GM21737 (cell line): ENCODE data around the gene SOX5.

ENCODE experiments used
- ATAC-seq: cut with Tn5 transposase; IDR thresholded peaks from one replicate; pipeline ENCODE4 v1.9.1; 2021; ENCODE audit warnings: mild to moderate bottlenecking, moderate library complexity; ENCODE audit not compliant: unreplicated experiment

SOX5 gene

DNA sequence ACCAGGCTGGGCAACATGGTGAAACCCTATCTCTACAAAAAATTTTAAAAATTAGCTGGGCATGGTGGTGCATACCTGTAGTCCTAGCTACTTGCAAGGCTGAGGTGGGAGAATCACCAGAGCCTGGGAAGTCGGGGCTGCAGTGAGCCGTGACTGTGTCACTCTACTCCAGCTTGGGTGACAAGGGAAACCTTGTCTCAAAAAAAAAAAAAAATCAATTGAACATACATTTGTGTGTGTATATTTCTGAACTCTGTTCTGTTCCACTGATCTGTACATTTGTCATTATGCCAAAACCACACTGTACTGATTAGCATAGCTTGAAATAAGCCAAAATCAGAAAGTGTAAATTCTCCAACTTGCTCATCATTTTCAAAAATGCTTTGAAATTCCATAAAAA, 254.6 kb downstream of the SOX5 start:
- no peak for ATAC-seq

DNA sequence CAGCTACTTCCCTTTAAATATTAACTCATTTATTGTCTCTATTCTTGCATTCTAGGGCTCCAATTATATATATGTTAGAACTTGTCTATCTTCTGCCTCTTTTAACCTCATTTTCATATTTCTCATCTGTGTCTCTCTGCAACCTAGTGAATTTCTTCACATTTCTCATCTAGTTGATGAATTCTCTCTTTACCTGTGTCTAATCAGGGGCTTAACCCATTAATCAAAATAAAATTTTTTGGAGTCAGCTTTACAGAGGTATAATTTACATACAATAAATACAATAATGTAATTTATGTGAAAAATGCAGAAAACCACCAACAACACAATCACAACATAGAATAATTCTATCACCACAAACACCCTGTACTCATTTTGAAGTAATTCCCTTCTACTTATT, 255.2 kb downstream of the SOX5 start:
- ATAC-seq = no peak

DNA sequence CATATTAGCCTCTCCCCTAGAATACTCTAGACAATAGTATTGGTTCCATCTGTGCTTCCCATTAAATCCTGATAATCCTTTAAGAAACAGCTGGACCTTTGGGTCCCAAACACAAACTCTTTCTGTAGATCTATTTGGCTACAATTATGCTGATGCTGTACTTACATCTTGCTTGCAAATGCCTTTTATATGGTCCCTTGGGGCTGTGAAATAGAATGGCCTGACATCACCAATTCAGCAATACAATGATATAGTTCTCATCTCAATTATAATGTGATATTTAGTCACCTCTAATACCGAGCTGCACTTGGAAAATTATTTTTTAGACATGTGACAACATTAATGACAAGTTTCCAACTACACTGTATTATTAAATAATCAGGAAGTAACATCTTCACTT, 261.5 kb downstream of the SOX5 start:
- ATAC-seq = no peak

DNA sequence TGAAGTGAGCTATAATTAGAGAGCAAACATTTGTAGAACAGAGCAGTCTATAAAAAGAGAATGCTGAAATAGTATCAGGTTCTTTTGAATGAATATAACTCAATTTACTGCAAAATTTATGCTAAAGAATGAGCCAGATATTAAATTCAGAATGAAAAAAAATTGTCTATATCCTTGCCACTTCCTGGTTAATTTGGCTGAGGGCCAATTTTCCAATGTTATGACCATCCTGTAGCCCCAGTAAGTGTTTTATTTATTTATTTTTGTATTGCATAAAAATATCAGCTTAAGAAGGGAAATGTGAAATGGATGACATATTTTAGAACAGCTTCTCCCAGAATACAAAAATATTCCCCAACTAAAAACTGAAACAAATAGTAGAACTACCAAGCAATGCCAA, 263.4 kb downstream of the SOX5 start:
- no peak for ATAC-seq

DNA sequence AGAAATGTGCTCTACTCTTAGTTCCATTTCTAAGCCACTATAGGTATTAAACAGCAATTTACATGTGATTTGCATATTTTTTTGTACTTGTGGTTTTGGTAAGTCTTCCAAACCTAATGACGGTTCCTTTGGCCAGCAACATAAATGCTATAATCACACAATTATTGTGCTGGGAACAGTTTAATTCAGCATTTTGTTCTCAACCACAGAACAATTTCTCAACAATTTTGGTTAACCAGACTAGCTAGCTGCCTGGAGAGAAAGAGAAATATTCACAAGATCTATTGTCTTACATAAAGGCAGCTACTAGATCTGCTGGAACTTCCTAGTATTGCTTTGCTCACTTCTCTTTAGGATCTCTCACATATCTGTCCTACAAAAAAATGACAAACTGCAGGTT, 265.3 kb downstream of the SOX5 start:
- ATAC-seq = no peak

DNA sequence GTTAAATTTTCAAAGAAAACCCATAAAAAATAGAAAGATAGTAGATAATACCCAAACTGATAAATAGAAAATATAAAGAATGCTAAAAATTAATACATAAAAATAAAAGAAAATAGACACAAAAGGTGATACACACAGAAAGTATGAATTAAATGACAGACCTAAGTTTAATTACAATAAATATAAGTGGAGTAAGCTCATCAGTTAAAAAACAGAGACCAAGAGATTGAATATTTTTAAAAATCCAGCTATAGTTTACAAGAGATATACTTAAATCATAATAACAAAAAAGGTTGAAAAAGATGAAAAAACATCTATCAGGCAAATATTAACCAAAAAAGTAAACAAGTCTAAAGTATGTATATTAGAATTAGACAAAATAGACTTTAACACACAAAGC, 268.2 kb downstream of the SOX5 start:
- no peak for ATAC-seq

DNA sequence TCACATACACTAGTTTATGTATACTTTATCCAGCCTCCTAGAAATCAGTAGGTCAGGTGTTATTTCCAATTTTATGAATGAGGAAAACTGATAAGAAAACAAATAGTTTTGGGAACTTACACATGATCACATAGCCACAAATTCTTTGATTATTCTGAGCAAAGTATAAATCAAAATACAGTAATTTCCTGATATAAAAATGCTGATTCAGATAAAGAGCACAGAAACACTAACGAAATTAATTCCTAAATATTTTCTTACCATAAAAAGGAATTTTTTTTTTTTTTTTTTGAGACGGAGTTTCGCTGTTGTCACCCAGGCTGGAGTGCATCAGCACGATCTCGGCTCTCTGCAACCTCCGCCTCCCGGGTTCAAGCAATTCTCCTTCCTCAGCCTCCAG, 275.4 kb downstream of the SOX5 start:
- no peak for ATAC-seq

DNA sequence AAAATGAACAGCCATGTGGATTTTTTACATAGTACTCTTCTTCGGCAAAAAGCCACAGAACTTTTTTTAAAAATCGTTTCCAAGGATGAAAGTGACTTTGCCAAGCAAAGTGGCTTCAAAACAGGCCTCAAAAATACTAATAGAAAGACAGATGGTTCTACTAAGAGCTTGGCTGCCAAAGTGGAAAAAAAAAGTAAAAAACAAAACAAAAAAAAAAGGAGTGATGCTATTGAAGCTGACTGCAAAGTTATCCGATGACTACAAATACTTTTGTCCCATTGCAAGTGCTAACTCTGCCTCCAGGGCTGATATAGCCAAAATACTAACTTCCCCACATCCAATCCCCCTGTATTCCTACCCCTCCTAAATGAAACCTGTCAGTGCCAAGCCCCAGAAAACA, 277.6 kb downstream of the SOX5 start:
- ATAC-seq = no peak

DNA sequence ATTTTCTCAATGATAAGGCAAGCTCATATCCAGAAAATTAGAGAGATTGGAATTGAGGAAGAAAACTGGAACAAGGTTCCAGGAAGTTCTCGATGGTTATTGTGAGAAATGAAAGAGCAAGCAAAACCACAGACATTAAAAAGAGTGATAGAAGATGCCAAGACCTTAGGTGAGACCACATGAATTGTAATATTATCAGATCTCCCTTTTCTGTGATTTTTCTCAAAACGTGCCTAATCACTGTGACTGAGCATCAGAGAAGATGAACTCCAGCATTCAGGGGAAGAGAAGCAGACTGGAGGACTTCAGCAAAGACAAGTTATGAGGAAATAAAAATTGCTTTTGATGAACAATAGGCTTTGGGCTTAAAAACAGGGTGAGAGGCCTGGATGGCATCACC, 278.8 kb downstream of the SOX5 start:
- no peak for ATAC-seq

DNA sequence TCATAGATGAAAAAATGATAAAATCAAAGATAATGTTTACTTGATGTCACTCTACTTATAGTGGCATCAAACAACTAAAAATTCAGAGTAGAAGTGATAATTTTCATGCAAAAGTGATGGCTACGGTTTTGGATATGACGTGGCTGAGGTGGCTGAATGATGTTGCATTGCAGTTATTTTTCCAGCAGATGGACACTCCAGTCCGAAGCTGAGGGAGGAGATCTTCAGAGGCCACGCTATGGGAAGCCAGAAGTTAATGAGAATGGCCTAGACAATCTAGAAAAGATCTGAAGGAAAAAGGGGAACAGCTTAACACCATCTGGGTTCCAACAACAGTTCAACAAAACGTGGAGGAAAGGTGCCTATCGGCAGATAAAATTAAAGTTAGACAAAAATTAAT, 279.8 kb downstream of the SOX5 start:
- ATAC-seq = no peak

DNA sequence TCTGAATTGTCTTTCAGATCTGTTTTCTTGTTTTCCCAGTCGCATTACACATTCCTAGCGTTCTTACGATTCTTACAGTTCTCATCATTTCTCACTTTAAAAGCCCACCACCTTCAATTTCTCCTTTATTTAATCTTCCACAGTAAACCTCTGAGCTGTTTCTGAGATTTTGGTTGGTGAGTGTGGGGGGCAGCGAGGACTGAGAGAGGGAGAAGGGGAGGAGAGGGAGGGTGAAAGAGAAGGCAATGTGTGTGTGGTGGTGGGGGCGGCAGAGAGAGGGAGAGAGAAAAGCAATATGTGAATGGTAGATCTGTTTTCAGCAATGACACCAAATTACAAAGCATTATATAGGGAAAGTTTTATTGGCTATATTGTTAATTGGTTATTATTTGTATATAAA, 282.6 kb downstream of the SOX5 start:
- no peak for ATAC-seq

DNA sequence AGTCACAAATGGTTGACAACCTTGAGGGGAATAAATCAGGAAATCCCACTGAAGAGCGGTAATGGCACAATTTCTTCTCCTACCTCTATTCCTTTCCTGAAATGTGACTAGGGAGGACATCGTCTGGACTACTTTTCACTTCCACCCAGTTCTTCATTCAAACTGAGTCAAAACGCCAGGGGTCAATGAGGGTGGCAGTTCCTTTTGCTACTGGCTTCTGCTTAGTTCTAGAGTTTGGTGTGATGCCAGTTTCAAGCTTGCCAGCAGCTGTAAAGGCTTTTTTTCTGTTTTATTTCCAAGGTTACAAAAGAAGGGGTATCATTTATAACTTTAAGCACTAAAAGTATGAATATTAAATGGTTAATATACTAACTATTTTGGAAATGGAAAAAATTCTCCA, 286.5 kb downstream of the SOX5 start:
- ATAC-seq = no peak

DNA sequence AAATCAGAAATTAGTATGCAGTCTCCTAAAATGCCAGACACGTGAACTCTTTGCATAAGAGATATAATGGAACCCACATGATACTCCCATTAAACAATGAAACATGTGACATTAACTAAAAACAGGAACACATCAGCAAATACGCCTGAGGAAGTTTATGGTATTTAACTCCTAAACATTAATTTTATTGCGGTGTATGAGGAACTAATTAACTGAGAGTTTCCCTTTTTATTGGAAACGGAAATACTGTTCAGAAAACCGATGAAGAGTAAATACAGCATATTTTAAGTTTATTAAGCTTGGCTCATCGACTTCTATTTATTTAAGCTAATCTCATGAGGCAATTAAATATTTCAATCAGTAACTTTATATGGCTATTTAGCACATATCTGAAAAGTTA, 290.3 kb downstream of the SOX5 start:
- ATAC-seq = no peak

DNA sequence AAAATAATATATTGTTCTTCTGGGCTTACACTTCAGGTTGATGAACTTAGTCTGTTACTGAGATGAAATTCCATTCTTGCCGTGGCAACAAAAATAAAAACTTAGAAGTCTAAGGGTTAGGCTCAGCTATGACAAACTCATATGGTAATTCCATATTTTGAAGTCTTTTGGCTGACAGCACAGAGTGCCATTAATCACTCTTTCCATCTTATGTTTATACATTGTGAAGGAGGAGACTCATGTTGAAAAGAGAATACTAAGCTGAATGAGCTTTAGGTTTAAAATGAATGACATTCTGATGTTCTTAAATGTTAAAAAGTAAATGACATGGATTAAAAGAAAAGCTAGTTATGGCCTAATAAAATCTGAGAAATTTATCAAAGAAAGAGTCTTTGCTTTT, 291.9 kb downstream of the SOX5 start:
- no peak for ATAC-seq

DNA sequence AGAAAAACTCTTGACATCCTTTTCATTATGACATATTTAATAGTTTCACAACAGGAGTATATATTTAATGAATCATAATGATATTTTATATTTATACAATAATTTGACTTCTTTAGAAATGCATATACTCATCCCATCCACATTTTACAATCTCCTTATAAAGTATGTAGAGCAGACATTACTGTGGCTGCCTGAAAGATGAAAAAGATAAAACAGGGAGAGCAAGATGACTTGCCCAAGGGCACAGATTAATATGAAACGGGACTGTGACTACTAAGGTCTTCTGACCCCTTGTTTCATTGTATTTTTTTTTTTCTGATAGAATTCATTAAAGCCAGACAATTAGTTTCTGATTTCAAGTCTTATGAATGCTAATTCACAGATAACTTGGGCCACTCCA, 293.6 kb downstream of the SOX5 start:
- no peak for ATAC-seq

DNA sequence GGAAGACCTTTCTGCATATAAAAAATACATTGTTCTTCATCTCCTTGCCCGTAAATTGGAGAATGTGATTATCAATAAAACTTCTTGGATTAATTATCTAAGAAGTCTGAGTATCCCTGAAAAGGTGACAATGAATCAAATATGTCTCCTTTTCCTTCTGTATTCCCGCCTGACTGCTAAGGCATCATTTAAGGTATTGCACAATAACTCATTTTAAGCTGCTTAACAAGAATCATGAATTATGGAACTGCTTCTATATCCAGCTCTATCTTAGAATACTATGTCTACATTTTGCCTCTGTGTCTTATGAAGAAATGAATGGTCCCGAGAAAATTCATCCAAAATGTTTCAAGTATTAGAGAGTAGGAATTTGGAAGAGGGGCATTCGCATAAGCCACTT, 294.4 kb downstream of the SOX5 start:
- ATAC-seq = no peak

DNA sequence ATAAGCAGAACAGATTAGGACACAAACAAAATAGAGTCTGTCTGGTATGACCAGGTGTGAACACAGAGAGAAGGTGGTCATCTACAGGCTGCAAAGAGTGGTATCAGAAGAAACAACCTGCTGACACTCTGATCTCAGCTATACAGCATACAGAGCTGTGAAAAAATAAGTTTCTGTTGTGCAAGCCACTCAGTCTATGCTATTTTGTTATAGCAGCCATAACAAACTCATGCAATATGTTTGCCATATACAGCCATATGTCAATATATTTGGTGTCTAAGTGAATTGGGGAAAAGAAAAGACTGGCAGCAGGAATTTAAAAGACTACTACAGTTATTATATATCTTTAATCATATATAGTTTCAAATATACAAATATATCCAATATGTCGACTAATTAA, 300.9 kb downstream of the SOX5 start:
- no peak for ATAC-seq

DNA sequence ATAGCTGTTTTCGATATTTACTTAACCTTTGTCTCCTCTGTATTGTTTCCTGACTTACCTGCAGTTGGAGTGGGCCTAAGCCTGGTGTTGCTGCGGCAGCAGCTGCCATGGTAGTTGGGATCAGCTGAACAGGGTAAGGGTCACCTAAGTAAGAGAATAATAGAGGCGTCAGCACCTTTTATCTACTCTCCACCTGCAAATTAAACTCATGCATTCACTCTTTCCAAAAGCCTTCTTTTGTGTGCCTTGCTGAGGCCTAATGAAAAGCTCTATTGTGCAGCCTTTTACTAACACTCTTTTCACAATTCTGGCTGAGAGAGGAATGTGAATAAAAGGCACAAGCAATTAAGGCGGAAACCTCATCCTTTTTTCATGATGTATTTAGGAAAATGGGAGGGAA, 308.7 kb downstream of the SOX5 start:
- no peak for ATAC-seq

DNA sequence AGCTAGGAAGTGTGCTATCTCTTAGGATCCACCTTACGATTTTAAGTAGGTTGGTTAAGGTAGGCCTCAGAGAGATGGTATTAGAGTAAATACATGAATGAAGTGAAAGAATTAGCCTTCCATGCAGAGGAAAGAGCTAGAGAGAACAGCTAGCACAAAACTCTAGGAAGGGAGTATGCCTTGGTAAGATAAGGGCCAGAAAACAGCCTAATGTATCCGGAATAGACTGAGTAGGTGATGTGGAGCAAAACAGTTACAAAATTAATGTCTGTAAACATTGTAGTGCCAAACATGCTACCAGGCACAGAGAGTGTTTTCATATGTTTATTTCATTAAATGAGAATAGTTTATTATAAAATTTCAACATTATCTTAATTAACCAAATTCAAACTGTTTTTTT, 315.1 kb downstream of the SOX5 start:
- no peak for ATAC-seq

DNA sequence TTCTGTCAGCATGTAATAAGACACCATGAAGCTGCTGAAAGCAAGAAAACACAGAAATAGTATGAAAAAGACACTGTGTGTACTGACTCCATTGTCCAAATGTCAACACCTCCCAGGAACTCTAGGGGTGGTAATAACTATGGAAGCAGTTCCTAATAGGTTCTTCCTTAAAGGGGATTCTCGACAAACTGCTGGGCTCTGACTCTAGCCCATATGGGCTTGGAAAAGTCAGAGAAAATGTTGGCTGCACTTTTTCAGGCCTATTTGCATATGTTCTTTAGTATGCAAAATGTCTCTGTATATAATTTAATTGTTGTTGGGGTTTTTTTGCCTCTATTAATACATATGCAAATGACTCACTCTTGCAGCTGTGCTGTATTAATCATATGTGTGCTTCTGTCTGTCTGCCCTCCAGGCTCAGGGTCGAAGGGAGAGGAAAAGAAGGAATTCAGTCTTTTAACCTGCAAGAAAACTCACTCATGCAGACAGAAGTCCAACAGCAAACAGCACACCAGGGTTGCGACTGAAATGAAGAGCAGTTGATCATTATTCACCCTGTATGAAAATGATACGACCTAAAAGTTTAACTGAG, 317.6 kb downstream of the SOX5 start:
- ATAC-seq = no peak

DNA sequence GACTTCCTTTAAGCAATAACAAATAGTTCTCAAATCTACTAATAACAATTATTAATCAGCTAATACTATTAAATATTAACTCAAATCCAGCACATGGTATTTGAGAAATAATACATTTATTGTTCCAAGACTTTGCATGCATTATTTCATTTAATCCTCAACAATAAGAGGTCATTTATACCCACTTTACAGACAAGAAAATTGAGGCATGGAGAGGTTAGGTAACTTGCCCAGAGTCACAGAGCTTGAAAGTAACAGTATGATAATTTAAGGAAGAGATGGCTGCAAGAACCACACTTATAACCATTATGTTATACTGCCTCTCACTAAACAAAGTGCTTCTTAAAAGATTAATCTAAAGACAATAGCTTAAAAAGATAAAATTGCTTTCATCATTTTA, 318.9 kb downstream of the SOX5 start:
- no peak for ATAC-seq

DNA sequence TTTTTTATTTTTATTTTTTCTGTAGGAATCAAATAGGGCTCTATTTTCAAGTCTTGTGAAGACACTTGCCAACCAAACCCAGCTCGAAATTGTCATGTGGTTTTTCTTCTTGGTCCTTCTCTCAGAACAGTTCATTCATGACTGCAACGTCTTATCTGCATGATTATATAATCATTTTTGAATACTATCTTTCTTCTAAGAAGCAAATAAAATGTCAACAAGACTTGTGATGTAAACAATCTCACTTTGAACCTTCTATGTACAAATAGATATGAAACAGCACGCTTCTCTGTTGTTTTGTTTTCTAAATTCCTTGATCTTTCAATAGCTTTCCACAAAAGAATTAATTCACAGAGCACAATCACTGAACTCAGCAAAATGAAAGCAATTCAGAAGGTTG, 320.7 kb downstream of the SOX5 start:
- no peak for ATAC-seq

DNA sequence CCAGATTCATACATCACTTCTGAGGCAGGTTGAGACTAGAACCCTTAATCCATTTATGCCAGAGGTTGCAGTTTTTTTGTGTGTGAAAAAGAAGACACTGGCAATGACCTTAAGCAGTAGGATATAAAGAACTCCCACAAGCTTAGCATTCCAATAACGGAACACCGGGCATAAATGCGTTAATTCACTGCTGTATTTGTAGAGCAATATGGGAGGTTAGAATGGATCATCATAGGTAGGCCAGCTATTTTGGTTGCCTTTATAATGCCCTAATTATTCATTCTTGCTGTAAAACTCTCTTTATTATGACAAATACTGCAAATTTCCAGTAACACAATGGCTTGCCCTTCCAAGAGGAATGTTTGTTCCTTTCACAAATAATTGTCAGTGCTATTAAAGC, 322.7 kb downstream of the SOX5 start:
- ATAC-seq = no peak

DNA sequence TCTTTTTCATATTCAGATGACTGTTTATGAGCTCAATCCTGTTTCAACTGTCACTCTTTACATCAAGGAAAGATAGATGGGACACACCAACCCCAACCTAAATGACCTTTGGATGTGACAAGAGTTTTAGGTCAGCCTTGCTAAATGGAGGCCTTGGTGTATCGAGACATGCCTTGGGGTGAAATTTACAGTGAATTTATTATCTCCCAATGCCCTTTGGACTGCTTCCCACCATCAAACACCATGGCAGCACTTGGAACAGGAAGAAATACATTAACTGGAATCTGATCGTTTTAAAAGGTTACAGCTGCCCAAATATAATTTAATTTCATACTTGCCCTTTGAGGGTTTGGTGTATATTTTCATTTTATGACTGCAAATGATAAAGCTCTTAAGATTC, 327.6 kb downstream of the SOX5 start:
- ATAC-seq = no peak
